ENCODE measurements around the gene NUP107.
A peak's percentile ranks its signal among the peaks of the same experiment; 100 is the strongest.
"Not testable (repeated sequence)": the region's sequence is repeated elsewhere in the genome, so short reads cannot be mapped to it uniquely, and the experiment has no call there.

NUP107 gene

GRCh38 chr12:68686595-68687521 lies at the start of gene NUP107:
TSS of gene NUP107 (plus strand) at chr12:68686978. CDS start at chr12:68687066, 88 bp downstream.
- H3K27ac ChIP-seq = peak within 1 kb of the TSS; percentile 69 to 80
- peak; percentile 29 for TF ChIP-seq CTCF (IDR thresholded peaks at IDR 0.05)

DNA sequence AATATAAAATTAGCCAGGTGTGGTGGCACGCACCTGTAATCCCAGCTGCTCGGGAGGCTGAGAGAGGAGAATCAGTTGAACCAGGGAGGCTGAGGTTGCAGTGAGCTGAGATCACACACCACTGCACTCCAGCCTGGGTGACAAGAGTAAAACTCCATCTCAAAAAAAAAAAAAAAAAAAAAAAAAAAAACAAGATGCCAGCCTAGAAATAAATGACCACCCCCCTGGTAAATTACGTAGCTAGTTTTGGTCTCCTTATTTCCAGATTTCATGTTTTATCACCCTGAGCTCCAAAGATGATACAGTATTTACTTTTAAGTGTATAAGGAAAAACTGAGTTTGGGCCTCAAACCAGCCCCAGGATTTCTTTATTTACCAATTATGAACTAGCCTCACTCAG lies 49.3 kb upstream of the NUP107 start:
- DNase-seq; H3K36me3 ChIP-seq; H3K4me3 ChIP-seq; H3K9me3 ChIP-seq; H3K27ac ChIP-seq; H3K27me3 ChIP-seq; intact Hi-C loops (cut with DNase I; ENCODE audit: low total_unique reads): not testable (repeated sequence)
- H3K4me1 ChIP-seq = peaks cover 0 to 96% (median 44%) of the 10 kb centered on the region in 4 donors

More at GRCh38 chr12:68686595-68687521, at the start of gene NUP107:
- DNase-seq = peak; percentile 99
- Histone ChIP-seq H3K27me3 (no peaks in the 10 kb centered on the region), H3K4me1 (peaks cover 0 to 12% (median 12%) of the 10 kb centered on the region in 4 donors), H3K36me3 (peaks cover 11 to 17% (median 13%) of the 10 kb centered on the region in 3 donors), H3K9me3 (no peaks in the 10 kb centered on the region), H3K4me3 (peak within 1 kb of the TSS; percentile 67 to 78)
- intact Hi-C loops (cut with DNase I; ENCODE audit: low total_unique reads) = loop anchor here (10.0 kb wide), 2 partner anchors 62 to 322 kb away; no protein-coding TSS in a partner anchor

DNA sequence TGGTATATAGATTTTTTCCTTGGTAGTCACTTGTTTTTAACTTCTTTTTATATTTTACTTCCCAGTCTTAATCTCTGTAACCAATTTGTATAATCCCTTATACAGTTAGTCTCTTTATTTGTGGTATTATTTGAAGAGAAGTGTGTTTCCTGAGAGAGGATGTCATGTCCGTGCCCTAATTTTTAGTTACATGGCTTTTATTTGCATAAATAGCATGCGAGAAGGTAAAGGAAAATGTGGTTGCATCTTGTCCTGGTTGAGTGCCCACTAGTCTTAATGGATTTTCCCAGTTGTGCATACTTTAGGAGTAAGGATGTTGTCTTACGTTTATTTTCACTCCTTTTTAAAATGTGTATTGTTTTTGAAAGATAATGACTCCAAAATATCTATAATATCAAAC lies 48.6 kb upstream of the NUP107 start:
- no peak overlapping the region for H3K4me3 ChIP-seq
- peaks cover 0 to 96% (median 41%) of the 10 kb centered on the region in 4 donors for H3K4me1 ChIP-seq

DNA sequence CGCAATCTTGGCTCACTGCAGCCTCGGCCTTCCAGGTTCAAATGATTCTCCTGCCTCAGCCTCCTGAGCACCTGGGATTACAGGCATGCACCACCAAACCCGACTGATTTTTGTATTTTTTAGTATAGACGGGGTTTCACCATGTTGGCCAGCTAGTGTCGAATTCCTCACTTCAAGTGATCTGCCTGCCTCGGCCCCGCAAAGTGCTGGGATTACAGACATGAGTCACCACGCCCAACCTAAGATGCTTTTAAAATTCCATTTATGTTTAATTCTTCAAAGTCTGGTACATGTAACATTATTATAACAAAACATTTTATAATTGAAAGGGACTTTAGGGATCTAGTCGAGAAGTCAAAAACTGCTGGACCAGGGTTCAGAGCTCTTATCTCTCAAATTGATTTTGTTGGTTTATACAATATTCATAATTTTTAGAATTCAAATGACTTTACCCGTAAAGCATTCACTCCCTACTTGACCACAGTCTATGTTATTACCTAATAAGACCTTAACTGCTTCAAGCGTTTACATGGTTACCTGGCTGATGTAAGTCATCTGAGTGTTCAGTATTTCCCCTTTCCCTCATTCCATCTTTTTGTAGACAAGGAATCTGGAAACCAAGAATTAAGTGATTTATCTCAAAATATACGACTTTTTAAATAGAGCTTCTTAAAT lies 47.9 kb upstream of the NUP107 start:
- Histone ChIP-seq H3K9me3 (no peaks in the 10 kb centered on the region), H3K4me1 (peaks cover 0 to 96% (median 39%) of the 10 kb centered on the region in 4 donors), H3K27ac (no peak overlapping the region), H3K27me3 (no peaks in the 10 kb centered on the region), H3K36me3 (no peaks in the 10 kb centered on the region), H3K4me3 (no peak overlapping the region)
- DNase-seq = no peak
- intact Hi-C loops (cut with DNase I; ENCODE audit: low total_unique reads) = no loop called here
- TF ChIP-seq CTCF (IDR thresholded peaks at IDR 0.05) = no peak

More for the DNA sequence above, 48.6 kb upstream of the NUP107 start:
- intact Hi-C loops (cut with DNase I; ENCODE audit: low total_unique reads) = no loop called here
- no peak for DNase-seq
- Histone ChIP-seq H3K9me3 (no peaks in the 10 kb centered on the region), H3K27ac (no peak overlapping the region), H3K36me3 (no peaks in the 10 kb centered on the region), H3K27me3 (no peaks in the 10 kb centered on the region)
- no peak for TF ChIP-seq CTCF (IDR thresholded peaks at IDR 0.05)

- intact Hi-C loops (cut with DNase I; ENCODE audit: low total_unique reads) = no loop called here
These were observed 47.4 kb upstream of the NUP107 start for GRCh38 chr12:68639396-68639767.

More at GRCh38 chr12:68639396-68639767, 47.4 kb upstream of the NUP107 start:
- Histone ChIP-seq H3K4me1 (peaks cover 0 to 95% (median 39%) of the 10 kb centered on the region in 4 donors), H3K27ac (no peak overlapping the region), H3K9me3 (no peaks in the 10 kb centered on the region), H3K27me3 (no peaks in the 10 kb centered on the region), H3K36me3 (no peaks in the 10 kb centered on the region), H3K4me3 (no peak overlapping the region)
- no peak for TF ChIP-seq CTCF (IDR thresholded peaks at IDR 0.05)
- no peak for DNase-seq
